H1 (cell line): Measurements from ENCODE around the gene MAP3K1.

Experiments
- CHD2 ChIP-seq: IDR thresholded peaks from 2 replicates; pipeline ENCODE4 v1.6.1; 2012; ENCODE audit warnings: low read length, improper control_type of control experiment
- CTCF ChIP-seq, 3 experiments: IDR thresholded peaks; 1 replicate in 2 of 3; 2 replicates in 1 of 3; pipeline versions ENCODE4 v1.5.1 to v1.6.1; 2011; ENCODE audit warnings: low read length in 3 of 3, mild to moderate bottlenecking in 3 of 3, inconsistent platforms in 2 of 3, low read depth in 1 of 3, moderate library complexity in 1 of 3; ENCODE audit not compliant: insufficient read depth in 1 of 3; ENCODE audit errors: control extremely low read depth in 1 of 3
- GABPA ChIP-seq: IDR thresholded peaks from 2 replicates; pipeline ENCODE4 v1.6.1; 2011; ENCODE audit warnings: mild to moderate bottlenecking, low read length, moderate library complexity, borderline replicate concordance; ENCODE audit not compliant: insufficient read depth
- POLR2AphosphoS5 ChIP-seq: IDR thresholded peaks from 2 replicates; pipeline ENCODE4 v1.6.1; 2011; ENCODE audit warnings: low read depth, low read length
- RXRA ChIP-seq: IDR thresholded peaks from 2 replicates; pipeline ENCODE4 v1.6.1; 2011; ENCODE audit warnings: low read depth, mild to moderate bottlenecking, low read length, moderate library complexity; ENCODE audit not compliant: insufficient read depth
- TAF1 ChIP-seq: IDR thresholded peaks from 2 replicates; pipeline ENCODE4 v1.6.1; 2011; ENCODE audit warnings: mild to moderate bottlenecking, low read depth, low read length
- TCF12 ChIP-seq: IDR thresholded peaks from 2 replicates; pipeline ENCODE4 v1.6.1; 2011; ENCODE audit warnings: low read depth, mild to moderate bottlenecking, low read length

DNA sequence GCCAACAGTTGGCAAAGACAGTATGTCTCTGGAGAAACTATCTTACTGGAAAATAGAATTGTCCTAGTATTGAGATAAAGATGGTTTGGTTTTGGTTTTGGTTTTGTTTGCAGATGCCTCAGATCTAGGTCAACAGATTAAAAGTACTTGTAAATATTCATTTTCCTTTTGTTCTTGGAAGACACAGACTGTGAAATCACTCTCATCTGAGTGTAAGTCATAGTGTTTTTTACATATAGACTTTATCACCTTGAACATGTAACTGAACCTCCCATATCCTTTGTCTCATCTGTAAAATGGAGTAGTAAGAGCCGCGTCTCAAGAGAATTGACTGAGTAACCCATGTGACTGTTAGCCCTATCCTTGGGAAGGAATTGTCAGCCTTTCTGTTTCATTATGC lies 34.3 kb downstream of the MAP3K1 start:
- TF ChIP-seq CTCF (IDR thresholded peaks at IDR 0.05; ENCODE audit: control extremely low read depth in 1 of 3, insufficient read depth in 1 of 3, low read depth in 1 of 3, low read length in 3 of 3) (no peak), POLR2AphosphoS5 (no peak), RXRA (no peak), GABPA (no peak), TCF12 (no peak), TAF1 (no peak), CHD2 (no peak)
